Lower lobe of right lung (tissue), 2 donors: ENCODE data around the gene ANKH. TPM values are rescaled to one million over a fixed set of nuclear protein-coding genes. Genes with fewer than 3 reads are reported as not detected.

Experiments used
- ATAC-seq, 2 donors: fragments of 200-7000 bp; cut with Tn5 transposase; one replicate each; pipeline ENCODE4 v1.9.1; 2020 to 2022; ENCODE audit warnings: mild to moderate bottlenecking in 2 of 2, moderate library complexity in 2 of 2
- DNase-seq: peaks from one replicate; pipeline ENCODE4 v3.0.0-alpha.2; 2020
- H3K27ac ChIP-seq: fragments of 200-600 bp; one replicate; pipeline ENCODE4 v1.8.0; 2022
- H3K27me3 ChIP-seq: fragments of 200-600 bp; one replicate; pipeline ENCODE4 v1.8.0; 2022; ENCODE audit warnings: low read depth
- H3K36me3 ChIP-seq: fragments of 200-600 bp; one replicate; pipeline ENCODE4 v1.8.0; 2022; ENCODE audit warnings: mild to moderate bottlenecking
- H3K4me1 ChIP-seq: fragments of 200-600 bp; one replicate; pipeline ENCODE4 v1.8.0; 2022
- H3K4me3 ChIP-seq: fragments of 200-600 bp; one replicate; pipeline ENCODE4 v1.8.0; 2022; ENCODE audit warnings: mild to moderate bottlenecking
- H3K9me3 ChIP-seq: fragments of 200-600 bp; one replicate; pipeline ENCODE4 v1.8.0; 2022
- CTCF ChIP-seq: fragments of 200-600 bp; IDR thresholded peaks from one replicate; pipeline ENCODE4 v1.8.0; 2022; ENCODE audit warnings: antibody characterized with exemption, mild to moderate bottlenecking
- intact Hi-C: fragments of 100-400 bp; cut with DNase I; formaldehyde crosslinking; loops from one replicate; pipeline ENCODE4 v1.11.0; 2022
- total RNA-seq: library from RNA; stranded (reverse); fragmentation: NEBNext Ultra II Directional; extraction: Animal tissue kit (Norgen Biotek cat#: 25700); gene quantifications from one replicate; pipeline ENCODE4 v1.2.1, GENCODE V29; 2021
- donor health status: DM: no; HTN: yes; CAD: no; lungs with severe emphysema.

The ANKH gene
- total RNA-seq, 1 donor from 2014 or later, result 53.7 TPM

GRCh38 chr5:14794583-14795230 lies 76.9 kb downstream of the ANKH start:
- intact Hi-C loops, result no loop called here
- Histone ChIP-seq H3K9me3 (no peaks in the 10 kb centered on the region), H3K27ac (no peak overlapping the region), H3K27me3 (no peaks in the 10 kb centered on the region), H3K36me3 (no peaks in the 10 kb centered on the region), H3K4me1 (no peaks in the 10 kb centered on the region), H3K4me3 (no peak overlapping the region)
- no peak for TF ChIP-seq CTCF
- ATAC-seq (no peak), DNase-seq (no peak)

GRCh38 chr5:14793851-14794250 lies 77.7 kb downstream of the ANKH start:
- Histone ChIP-seq H3K9me3 (no peaks in the 10 kb centered on the region), H3K36me3 (no peaks in the 10 kb centered on the region), H3K27me3 (no peaks in the 10 kb centered on the region), H3K27ac (no peak overlapping the region), H3K4me3 (no peak overlapping the region), H3K4me1 (no peaks in the 10 kb centered on the region)
- DNase-seq, result no peak
- intact Hi-C loops, result no loop called here
- TF ChIP-seq CTCF, result no peak
- no peak for ATAC-seq

- DNase-seq (no peak), ATAC-seq (no peak)
- H3K4me3 ChIP-seq, result no peak overlapping the region
- H3K27ac ChIP-seq, result no peak overlapping the region
- intact Hi-C loops, result no loop called here
- no peak for TF ChIP-seq CTCF
- no peaks in the 10 kb centered on the region for H3K36me3 ChIP-seq
- no peaks in the 10 kb centered on the region for H3K4me1 ChIP-seq
- no peaks in the 10 kb centered on the region for H3K27me3 ChIP-seq
- no peaks in the 10 kb centered on the region for H3K9me3 ChIP-seq
Observed at GRCh38 chr5:14790911-14791310, 80.7 kb downstream of the ANKH start.

- ATAC-seq (no peak), DNase-seq (no peak)
- Histone ChIP-seq H3K9me3 (no peaks in the 10 kb centered on the region), H3K4me1 (no peaks in the 10 kb centered on the region), H3K4me3 (no peak overlapping the region), H3K27ac (no peak overlapping the region), H3K27me3 (no peaks in the 10 kb centered on the region), H3K36me3 (no peaks in the 10 kb centered on the region)
- no peak for TF ChIP-seq CTCF
- intact Hi-C loops, result no loop called here
Observed at GRCh38 chr5:14790220-14790619, 81.4 kb downstream of the ANKH start.

- ATAC-seq, result no peak
Observed at GRCh38 chr5:14787801-14788579, 83.6 kb downstream of the ANKH start.

More at GRCh38 chr5:14787801-14788579, 83.6 kb downstream of the ANKH start:
- no peak overlapping the region for H3K27ac ChIP-seq
- no peaks in the 10 kb centered on the region for H3K27me3 ChIP-seq
- H3K4me1 ChIP-seq, result no peaks in the 10 kb centered on the region
- no peak for TF ChIP-seq CTCF
- no peak for DNase-seq
- H3K36me3 ChIP-seq, result no peaks in the 10 kb centered on the region
- H3K9me3 ChIP-seq, result no peaks in the 10 kb centered on the region
- intact Hi-C loops, result no loop called here
- H3K4me3 ChIP-seq, result no peak overlapping the region
